HepG2 (cell line): ENCODE results near the gene ZBP1. TPM values are rescaled to one million over a fixed set of nuclear protein-coding genes. Genes with fewer than 3 reads are reported as not detected.

ENCODE experiments used
- EHMT2 ChIP-seq: fragments of 200-600 bp; sonication (generic); IDR thresholded peaks from 2 replicates; pipeline ENCODE4 v1.7.0; 2017; ENCODE audit warnings: antibody characterized with exemption, low read depth, low read length, borderline replicate concordance
- FOXC1 ChIP-seq: sonication (generic); formaldehyde crosslinking; IDR thresholded peaks from 2 replicates; pipeline ENCODE4 v1.8.0; 2022; ENCODE audit warnings: mild to moderate bottlenecking, missing genetic modification reagents, borderline replicate concordance
- FOXK2 ChIP-seq: fragments of 450-650 bp; IDR thresholded peaks from 2 replicates; pipeline ENCODE4 v1.6.1; 2016
- GMEB1 ChIP-seq: sonication (generic); formaldehyde crosslinking; IDR thresholded peaks from 2 replicates; pipeline ENCODE4 v1.5.1; 2020; ENCODE audit warnings: missing genetic modification reagents, mild to moderate bottlenecking, borderline replicate concordance
- HIC2 ChIP-seq: sonication (generic); formaldehyde crosslinking; IDR thresholded peaks from 2 replicates; pipeline ENCODE4 v1.9.0; 2022; ENCODE audit warnings: low read depth, missing genetic modification reagents
- HNF1B ChIP-seq: sonication (generic); formaldehyde crosslinking; IDR thresholded peaks from 2 replicates; pipeline ENCODE4 v1.5.1; 2020; ENCODE audit warnings: mild to moderate bottlenecking, moderate library complexity, missing genetic modification reagents
- HOXA7 ChIP-seq: sonication (generic); formaldehyde crosslinking; IDR thresholded peaks from 2 replicates; pipeline ENCODE4 v1.8.1; 2022; ENCODE audit warnings: mild to moderate bottlenecking, missing genetic modification reagents, moderate library complexity
- JUND ChIP-seq: sonication (generic); formaldehyde crosslinking; IDR thresholded peaks from 2 replicates; pipeline ENCODE4 v1.8.0; 2022; ENCODE audit warnings: mild to moderate bottlenecking, missing genetic modification reagents
- KLF13 ChIP-seq: sonication (generic); formaldehyde crosslinking; IDR thresholded peaks from 2 replicates; pipeline ENCODE4 v1.4.0; 2020; ENCODE audit warnings: mild to moderate bottlenecking, missing genetic modification reagents
- LRRFIP1 ChIP-seq: sonication (generic); formaldehyde crosslinking; conservative IDR thresholded peaks from 2 replicates; pipeline ENCODE4 v1.4.0; 2020; ENCODE audit warnings: missing genetic modification reagents
- MAFF ChIP-seq: IDR thresholded peaks from 2 replicates; pipeline ENCODE4 v1.6.1; 2011; ENCODE audit warnings: low read depth, low read length, improper control_type of control experiment
- MXD4 ChIP-seq: IDR thresholded peaks from 2 replicates; pipeline ENCODE4 v1.6.1; 2016; ENCODE audit warnings: mild to moderate bottlenecking, missing biosample characterization, missing genetic modification reagents
- PRPF4 ChIP-seq: fragments of 200-400 bp; formaldehyde crosslinking; IDR thresholded peaks from 2 replicates; pipeline ENCODE4 v1.6.1; 2016; ENCODE audit warnings: low read length, low read depth; ENCODE audit not compliant: poor library complexity, severe bottlenecking
- SNAPC5 ChIP-seq: sonication (generic); formaldehyde crosslinking; IDR thresholded peaks from 2 replicates; pipeline ENCODE4 v1.8.1; 2023; ENCODE audit warnings: mild to moderate bottlenecking, missing genetic modification reagents, borderline replicate concordance
- SP5 ChIP-seq: IDR thresholded peaks from 2 replicates; pipeline ENCODE4 v1.6.1; 2016; ENCODE audit warnings: low read depth, borderline replicate concordance
- SSRP1 ChIP-seq: IDR thresholded peaks from 2 replicates; pipeline ENCODE4 v1.6.1; 2016; ENCODE audit warnings: control low read depth
- XBP1 ChIP-seq: sonication (generic); formaldehyde crosslinking; IDR thresholded peaks from 2 replicates; pipeline ENCODE4 v1.5.0; 2020; ENCODE audit warnings: missing genetic modification reagents
- YEATS2 ChIP-seq: sonication (generic); formaldehyde crosslinking; IDR thresholded peaks from 2 replicates; pipeline ENCODE4 v1.4.0; 2020; ENCODE audit warnings: missing genetic modification reagents, borderline replicate concordance
- ZBTB42 ChIP-seq: sonication (generic); formaldehyde crosslinking; IDR thresholded peaks from 2 replicates; pipeline ENCODE4 v1.5.0; 2020; ENCODE audit warnings: mild to moderate bottlenecking, missing genetic modification reagents
- ZBTB7A ChIP-seq: sonication (generic); formaldehyde crosslinking; IDR thresholded peaks from 2 replicates; pipeline ENCODE4 v1.8.0; 2022; ENCODE audit warnings: mild to moderate bottlenecking, missing genetic modification reagents
- ZFYVE20 ChIP-seq: sonication (generic); formaldehyde crosslinking; IDR thresholded peaks from 2 replicates; pipeline ENCODE4 v1.8.0; 2023; ENCODE audit warnings: low read depth, mild to moderate bottlenecking, moderate library complexity, missing genetic modification reagents, borderline replicate concordance
- ZNF136 ChIP-seq: sonication (generic); formaldehyde crosslinking; IDR thresholded peaks from 2 replicates; pipeline ENCODE4 v1.8.1; 2022; ENCODE audit warnings: low read depth, mild to moderate bottlenecking, moderate library complexity, missing genetic modification reagents
- ZNF230 ChIP-seq: sonication (generic); formaldehyde crosslinking; IDR thresholded peaks from 2 replicates; pipeline ENCODE4 v1.4.0; 2020; ENCODE audit warnings: mild to moderate bottlenecking, missing genetic modification reagents
- ZNF282 ChIP-seq: fragments of 450-650 bp; IDR thresholded peaks from 2 replicates; pipeline ENCODE4 v1.6.1; 2018; ENCODE audit not compliant: partially characterized antibody
- ZNF543 ChIP-seq: sonication (generic); formaldehyde crosslinking; IDR thresholded peaks from 2 replicates; pipeline ENCODE4 v1.4.0; 2020; ENCODE audit warnings: mild to moderate bottlenecking, missing genetic modification reagents
- polyA plus RNA-seq, 8 experiments: library from polyadenylated mRNA; depleted of rRNA in 3 of 8; stranded (reverse) in 7 of 8; unstranded in 1 of 8; fragments of >200 nt; fragmentation: Illumina TruSeq in 4 of 8; extraction: Trizol in 4 of 8; gene quantifications; 2 replicates each; pipeline versions ENCODE4 v1.2.1 to v1.2.3, GENCODE V29; 2011 to 2016; ENCODE audit warnings: low read depth in 4 of 8, missing spikeins in 1 of 8, mixed read lengths in 1 of 8; ENCODE audit not compliant: insufficient read depth in 1 of 8
- total RNA-seq, 5 experiments: library from RNA; depleted of rRNA; stranded (reverse); fragments of >200 nt; fragmentation: Illumina TruSeq; extraction: Trizol; gene quantifications; 2 replicates each; pipeline ENCODE4 v1.2.3, GENCODE V29; 2016; ENCODE audit warnings: low read depth in 1 of 5

ZBP1 gene
- total and polyA plus RNA-seq, 2 of the 13 experiments (the other 11 are each of a cell fraction or from before 2014, with no cell fraction given) = not detected

- TF ChIP-seq SNAPC5 (CRISPR knock-in tag) (no peak), SP5 (CRISPR knock-in tag) (no peak), FOXK2 (no peak), HIC2 (CRISPR knock-in tag) (no peak), MAFF (no peak), ZNF543 (CRISPR knock-in tag) (no peak), MXD4 (CRISPR knock-in tag) (no peak), ZNF282 (no peak), YEATS2 (CRISPR knock-in tag) (no peak), ZBTB42 (CRISPR knock-in tag) (no peak), SSRP1 (CRISPR knock-in tag) (no peak), HNF1B (CRISPR knock-in tag) (no peak), FOXC1 (CRISPR knock-in tag) (no peak), PRPF4 (no peak), GMEB1 (CRISPR knock-in tag) (no peak), ZBTB7A (CRISPR knock-in tag) (no peak), EHMT2 (no peak), ZNF136 (CRISPR knock-in tag) (no peak), JUND (CRISPR knock-in tag) (no peak), LRRFIP1 (CRISPR knock-in tag) (no peak), ZFYVE20 (CRISPR knock-in tag) (no peak), KLF13 (no peak), XBP1 (CRISPR knock-in tag) (no peak), HOXA7 (no peak), ZNF230 (CRISPR knock-in tag) (no peak)
Observed at GRCh38 chr20:57589123-57589727, 31.0 kb downstream of the ZBP1 start (continued).
